HFFc6 (cell line): Measurements from ENCODE around the gene VPS37D. TPM values are rescaled to one million over a fixed set of nuclear protein-coding genes. Genes with fewer than 3 reads are reported as not detected.
A peak's percentile ranks its signal among the peaks of the same experiment; 100 is the strongest.

ENCODE experiments used
- DNase-seq: peaks from one replicate; pipeline ENCODE4 v3.0.0-alpha.2; 2018
- H3K27ac Mint-ChIP-seq: 2 replicates; pipeline ENCODE4 v1.8.0; 2020; ENCODE audit warnings: mild to moderate bottlenecking, mixed read lengths
- H3K27me3 Mint-ChIP-seq: 2 replicates; pipeline ENCODE4 v1.8.0; 2021; ENCODE audit warnings: mild to moderate bottlenecking, moderate library complexity, mixed read lengths; ENCODE audit not compliant: insufficient read depth
- H3K36me3 Mint-ChIP-seq: 2 replicates; pipeline ENCODE4 v1.8.0; 2021; ENCODE audit warnings: low read depth, mixed read lengths
- H3K4me1 Mint-ChIP-seq: 2 replicates; pipeline ENCODE4 v1.8.0; 2020; ENCODE audit warnings: low read depth, mixed read lengths
- H3K4me3 Mint-ChIP-seq: 2 replicates; pipeline ENCODE4 v1.8.0; 2020; ENCODE audit warnings: mild to moderate bottlenecking, moderate library complexity, mixed read lengths
- H3K9me3 Mint-ChIP-seq: 2 replicates; pipeline ENCODE4 v1.8.0; 2020; ENCODE audit warnings: mild to moderate bottlenecking, mixed read lengths
- total RNA-seq, 6 experiments: library from RNA; stranded (reverse); fragmentation: NEBNext Ultra II Directional; extraction: Animal tissue kit (Norgen Biotek cat#: 25700); gene quantifications; 2 replicates in 1 of 6; 3 replicates in 5 of 6; pipeline ENCODE4 v1.2.3, GENCODE V29; 2021
- TF ChIP-seq, protein P1 (sequence below): fragments of 200-600 bp; sonication (generic); IDR thresholded peaks from 2 replicates; pipeline ENCODE4 v1.5.0; 2021; ENCODE audit warnings: antibody characterized with exemption, mild to moderate bottlenecking

The VPS37D gene
- total RNA-seq, 6 experiments from 2014 or later = 2.4 to 3.1 (median 2.7) TPM

DNA sequence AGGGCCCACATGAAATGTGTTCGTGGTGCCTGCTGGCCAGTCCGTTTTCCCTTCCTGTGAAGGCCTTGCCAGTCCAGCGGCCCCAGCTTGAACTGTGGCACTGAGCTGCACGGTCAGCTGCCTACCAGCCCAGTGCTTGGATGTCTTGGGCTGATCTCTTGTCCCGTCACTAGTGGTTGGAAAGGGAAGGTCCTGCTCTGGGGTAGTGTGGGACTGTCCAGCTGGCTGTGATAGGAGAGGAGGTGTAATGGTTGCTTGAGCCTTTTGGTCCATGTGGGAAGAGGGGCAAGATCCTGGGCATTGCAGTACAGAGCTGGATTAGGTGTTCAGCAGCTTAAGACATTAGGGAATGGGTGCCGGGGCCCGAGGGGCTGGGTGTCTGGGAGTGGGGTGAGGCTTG, 30.8 kb downstream of the VPS37D start:
- peaks cover 2% of the 10 kb centered on the region for H3K27me3 Mint-ChIP-seq
- H3K27ac Mint-ChIP-seq = peak overlapping the region; percentile 27
- peaks cover 27% of the 10 kb centered on the region for H3K36me3 Mint-ChIP-seq
- no peak overlapping the region for H3K4me3 Mint-ChIP-seq
- H3K4me1 Mint-ChIP-seq = no peaks in the 10 kb centered on the region
- TF ChIP-seq, protein P1, sequence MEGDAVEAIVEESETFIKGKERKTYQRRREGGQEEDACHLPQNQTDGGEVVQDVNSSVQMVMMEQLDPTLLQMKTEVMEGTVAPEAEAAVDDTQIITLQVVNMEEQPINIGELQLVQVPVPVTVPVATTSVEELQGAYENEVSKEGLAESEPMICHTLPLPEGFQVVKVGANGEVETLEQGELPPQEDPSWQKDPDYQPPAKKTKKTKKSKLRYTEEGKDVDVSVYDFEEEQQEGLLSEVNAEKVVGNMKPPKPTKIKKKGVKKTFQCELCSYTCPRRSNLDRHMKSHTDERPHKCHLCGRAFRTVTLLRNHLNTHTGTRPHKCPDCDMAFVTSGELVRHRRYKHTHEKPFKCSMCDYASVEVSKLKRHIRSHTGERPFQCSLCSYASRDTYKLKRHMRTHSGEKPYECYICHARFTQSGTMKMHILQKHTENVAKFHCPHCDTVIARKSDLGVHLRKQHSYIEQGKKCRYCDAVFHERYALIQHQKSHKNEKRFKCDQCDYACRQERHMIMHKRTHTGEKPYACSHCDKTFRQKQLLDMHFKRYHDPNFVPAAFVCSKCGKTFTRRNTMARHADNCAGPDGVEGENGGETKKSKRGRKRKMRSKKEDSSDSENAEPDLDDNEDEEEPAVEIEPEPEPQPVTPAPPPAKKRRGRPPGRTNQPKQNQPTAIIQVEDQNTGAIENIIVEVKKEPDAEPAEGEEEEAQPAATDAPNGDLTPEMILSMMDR = no peak
- DNase-seq = no peak
- no peaks in the 10 kb centered on the region for H3K9me3 Mint-ChIP-seq

DNA sequence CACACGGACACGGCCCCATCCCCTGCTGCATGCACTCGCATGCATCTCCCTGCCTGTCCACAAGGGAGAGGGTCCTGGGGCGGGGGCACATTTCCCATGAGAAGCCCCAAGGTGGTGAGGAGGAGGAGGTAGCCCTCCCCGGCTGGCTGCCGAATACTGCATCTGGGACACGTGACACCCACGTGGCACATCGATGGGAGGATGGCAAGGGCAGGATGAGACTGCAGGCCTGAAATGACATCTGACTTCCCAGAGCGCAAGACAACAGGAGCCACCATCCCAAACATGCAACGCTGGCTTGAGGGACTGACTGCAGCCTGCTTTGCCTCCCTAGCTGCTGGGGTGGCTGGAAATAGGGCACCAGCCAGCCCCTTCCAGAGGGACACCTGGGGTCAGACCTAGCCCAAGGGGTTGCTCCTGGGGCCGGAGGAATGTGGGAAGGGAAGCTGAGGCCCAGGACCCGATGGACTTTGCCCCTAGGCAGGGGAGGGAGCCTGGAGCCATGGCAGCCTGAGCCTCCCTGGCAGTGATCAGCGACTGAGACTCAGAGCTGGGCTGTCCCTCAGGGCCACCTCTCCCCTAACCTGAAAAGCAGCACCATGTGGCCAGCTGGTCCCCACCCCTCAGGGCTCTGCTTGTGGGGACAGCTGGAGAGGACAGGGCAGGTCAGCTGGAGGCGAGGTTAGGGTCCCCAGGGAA, 31.9 kb downstream of the VPS37D start:
- Mint-ChIP-seq H3K36me3 (peaks cover 23% of the 10 kb centered on the region), H3K4me1 (no peaks in the 10 kb centered on the region), H3K9me3 (no peaks in the 10 kb centered on the region), H3K4me3 (no peak overlapping the region), H3K27ac (no peak overlapping the region), H3K27me3 (peaks cover 2% of the 10 kb centered on the region)
- TF ChIP-seq, protein P1 = peak; percentile 19
- DNase-seq = no peak

DNA sequence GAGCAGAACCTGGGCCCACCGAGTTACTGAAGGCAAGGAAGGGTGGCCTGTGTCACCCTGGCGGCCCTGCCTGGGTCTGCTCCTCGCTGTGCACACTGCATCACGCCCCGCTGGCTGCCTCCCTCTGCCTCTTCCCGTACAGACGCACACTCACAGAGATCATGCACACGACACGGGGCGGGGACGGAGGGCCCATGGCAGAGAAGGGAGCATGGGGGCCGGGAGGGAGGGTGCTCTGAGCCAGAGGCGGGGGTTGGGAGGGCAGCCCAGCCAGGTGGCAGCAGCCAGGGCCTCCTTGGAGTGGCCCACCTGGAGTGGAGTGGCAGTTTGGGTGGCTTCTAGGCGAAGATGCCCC, 32.4 kb downstream of the VPS37D start:
- Mint-ChIP-seq H3K27me3 (peaks cover 2% of the 10 kb centered on the region), H3K27ac (no peak overlapping the region), H3K36me3 (peaks cover 21% of the 10 kb centered on the region), H3K9me3 (no peaks in the 10 kb centered on the region), H3K4me1 (peaks cover under 1% of the 10 kb centered on the region; the same call in 1 of the 2 replicates), H3K4me3 (no peak overlapping the region)
- no peak for DNase-seq
- TF ChIP-seq, protein P1 = no peak

DNA sequence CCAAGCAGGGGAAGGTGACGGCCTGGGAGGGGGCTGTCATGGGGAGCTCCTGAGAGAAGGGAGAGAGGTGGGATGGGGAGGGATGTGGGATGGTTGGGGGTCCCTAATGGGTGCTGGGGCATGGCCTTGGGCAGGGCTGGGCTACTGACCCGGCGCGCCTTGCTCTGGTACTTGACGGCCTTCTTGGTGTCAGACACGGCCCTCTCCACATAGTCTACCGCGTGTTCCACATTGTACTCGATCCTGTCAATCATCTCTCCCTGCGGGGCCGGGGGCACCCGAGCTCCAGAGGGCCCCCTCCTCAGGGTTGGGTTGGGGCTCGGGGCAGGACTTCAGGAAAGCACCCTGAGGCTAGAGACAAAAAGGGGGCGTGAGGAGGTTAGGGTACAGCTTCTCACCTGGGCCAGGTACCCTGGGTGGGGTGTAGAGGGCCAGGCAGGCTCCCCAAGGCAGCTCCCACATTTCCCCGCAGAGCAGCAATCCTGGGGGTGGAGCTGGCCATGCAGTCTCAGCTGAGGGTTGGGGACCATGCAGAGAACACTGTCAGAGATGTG, 33.0 kb downstream of the VPS37D start:
- TF ChIP-seq, protein P1 = no peak
- H3K36me3 Mint-ChIP-seq = peaks cover 21% of the 10 kb centered on the region
- H3K27ac Mint-ChIP-seq = no peak overlapping the region
- peaks cover 7% of the 10 kb centered on the region; the same call in 1 of the 2 replicates for H3K4me1 Mint-ChIP-seq
- H3K9me3 Mint-ChIP-seq = no peaks in the 10 kb centered on the region
- peaks cover 2% of the 10 kb centered on the region for H3K27me3 Mint-ChIP-seq
- H3K4me3 Mint-ChIP-seq = no peak overlapping the region
- DNase-seq = no peak

DNA sequence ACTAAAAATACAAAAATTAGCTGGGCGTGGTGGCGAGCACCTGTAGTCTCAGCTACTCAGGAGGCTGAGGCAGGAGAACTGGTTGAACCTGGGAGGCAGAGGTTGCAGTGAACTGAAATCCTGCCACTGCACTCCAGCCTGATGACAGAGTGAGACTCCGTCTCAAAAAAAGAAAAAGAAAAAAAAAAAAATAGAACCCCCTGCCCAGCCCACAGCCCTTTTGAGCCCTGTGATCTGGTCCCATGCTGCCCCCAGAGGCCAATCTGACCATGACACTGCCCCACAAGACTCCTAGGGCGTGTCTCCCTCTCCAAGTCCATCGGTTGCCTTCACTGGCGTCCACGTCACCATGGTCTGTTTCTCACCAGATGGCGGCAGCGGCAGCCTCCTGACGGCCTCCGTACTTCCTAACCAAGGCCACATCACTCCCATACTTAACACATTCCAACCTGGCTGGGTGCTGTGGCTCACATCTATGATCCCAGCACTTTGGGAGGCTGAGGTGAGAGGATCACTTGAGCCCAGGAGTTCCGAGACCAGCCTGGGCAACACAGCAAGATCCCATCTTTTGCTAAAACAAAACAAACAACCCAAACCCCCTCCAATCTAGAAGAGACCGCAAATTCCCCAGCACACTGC, 33.8 kb downstream of the VPS37D start:
- H3K4me1 Mint-ChIP-seq = peaks cover 15% of the 10 kb centered on the region
- DNase-seq = peak; percentile 12
- H3K4me3 Mint-ChIP-seq = no peak overlapping the region

More for the DNA sequence above, 33.8 kb downstream of the VPS37D start:
- TF ChIP-seq, protein P1 = peak; percentile 80
- Mint-ChIP-seq H3K27ac (peak overlapping the region; percentile 31; the same call in 1 of the 2 replicates), H3K36me3 (peaks cover 21% of the 10 kb centered on the region), H3K9me3 (no peaks in the 10 kb centered on the region), H3K27me3 (peaks cover 3% of the 10 kb centered on the region)
